ENCODE results near the gene MRPS35. TPM values are rescaled to one million over a fixed set of nuclear protein-coding genes. Genes with fewer than 3 reads are reported as not detected.

MRPS35 gene
- total and polyA plus RNA-seq, 2 experiments from 2014 or later = 67.4 to 88.1 TPM

GRCh38 chr12:27747111-27747820 is 36.6 kb downstream of the MRPS35 start:
- H3K4me2 ChIP-seq = no peak overlapping the region
- H3K4me3 ChIP-seq = no peak overlapping the region
- no peaks in the 10 kb centered on the region for H3K27me3 ChIP-seq
- 86% methylated on average over 3 of the region's 3 CpGs for WGBS (ENCODE audit: low lambda C conversion rate, missing lambda C conversion rate)
- H3K27ac ChIP-seq = peak overlapping the region; percentile 35
- H2AFZ ChIP-seq = no peak overlapping the region
- H3K36me3 ChIP-seq (replicated peaks; ENCODE audit: insufficient read depth, low read depth) = no peaks in the 10 kb centered on the region
- H3K79me2 ChIP-seq = no peaks in the 10 kb centered on the region
- H3K9me3 ChIP-seq (ENCODE audit: low read depth) = no peaks in the 10 kb centered on the region
- no peaks in the 10 kb centered on the region for H4K20me1 ChIP-seq (ENCODE audit: insufficient read depth, poor library complexity, severe bottlenecking)
- H3K9me2 ChIP-seq (replicated peaks; ENCODE audit: insufficient read depth) = no peaks in the 10 kb centered on the region
- DNase-seq (ENCODE audit: low spot score) = peak; percentile 7
- TF ChIP-seq EZH2 (IDR thresholded peaks at IDR 0.05; ENCODE audit: borderline replicate concordance) (no peak), EZH2phosphoT487 (IDR thresholded peaks at IDR 0.05; ENCODE audit: low read depth, severe bottlenecking, unreplicated experiment) (no peak), CTCF (IDR thresholded peaks at IDR 0.05; ENCODE audit: poor library complexity) (no peak)
- H3K4me1 ChIP-seq (ENCODE audit: insufficient read depth) = no peaks in the 10 kb centered on the region

GRCh38 chr12:27751386-27752047 is 40.9 kb downstream of the MRPS35 start:
- Histone ChIP-seq H3K79me2 (no peaks in the 10 kb centered on the region), H3K4me3 (no peak overlapping the region), H3K36me3 (replicated peaks; ENCODE audit: insufficient read depth, low read depth) (no peaks in the 10 kb centered on the region), H3K9me3 (ENCODE audit: low read depth) (no peaks in the 10 kb centered on the region), H2AFZ (no peak overlapping the region), H3K9me2 (replicated peaks; ENCODE audit: insufficient read depth) (no peaks in the 10 kb centered on the region), H4K20me1 (ENCODE audit: insufficient read depth, poor library complexity, severe bottlenecking) (no peaks in the 10 kb centered on the region), H3K27me3 (no peaks in the 10 kb centered on the region), H3K4me1 (ENCODE audit: insufficient read depth) (no peaks in the 10 kb centered on the region), H3K27ac (no peak overlapping the region), H3K4me2 (no peak overlapping the region)
- WGBS (ENCODE audit: low lambda C conversion rate, missing lambda C conversion rate) = 83% methylated on average over 15 of the region's 15 CpGs
- peak; percentile 30 for DNase-seq (ENCODE audit: low spot score)
- TF ChIP-seq CTCF (IDR thresholded peaks at IDR 0.05; ENCODE audit: poor library complexity) (no peak), EZH2phosphoT487 (IDR thresholded peaks at IDR 0.05; ENCODE audit: low read depth, severe bottlenecking, unreplicated experiment) (no peak), EZH2 (IDR thresholded peaks at IDR 0.05; ENCODE audit: borderline replicate concordance) (no peak)

GRCh38 chr12:27754795-27755194 is 44.2 kb downstream of the MRPS35 start:
- peak; percentile 17 for DNase-seq (ENCODE audit: low spot score)
- Histone ChIP-seq H3K4me2 (no peak overlapping the region), H3K27ac (no peak overlapping the region), H3K4me1 (ENCODE audit: insufficient read depth) (no peaks in the 10 kb centered on the region), H4K20me1 (ENCODE audit: insufficient read depth, poor library complexity, severe bottlenecking) (no peaks in the 10 kb centered on the region), H3K79me2 (no peaks in the 10 kb centered on the region), H3K9me3 (ENCODE audit: low read depth) (no peaks in the 10 kb centered on the region), H2AFZ (no peak overlapping the region), H3K36me3 (replicated peaks; ENCODE audit: insufficient read depth, low read depth) (no peaks in the 10 kb centered on the region), H3K4me3 (no peak overlapping the region), H3K9me2 (replicated peaks; ENCODE audit: insufficient read depth) (no peaks in the 10 kb centered on the region), H3K27me3 (no peaks in the 10 kb centered on the region)
- WGBS (ENCODE audit: low lambda C conversion rate, missing lambda C conversion rate) = 71% methylated on average over 3 of the region's 3 CpGs
- no peak for TF ChIP-seq CTCF (IDR thresholded peaks at IDR 0.05; ENCODE audit: poor library complexity)
- no peak for TF ChIP-seq EZH2phosphoT487 (IDR thresholded peaks at IDR 0.05; ENCODE audit: low read depth, severe bottlenecking, unreplicated experiment)
- TF ChIP-seq EZH2 (IDR thresholded peaks at IDR 0.05; ENCODE audit: borderline replicate concordance) = no peak

All from hepatocyte (in vitro differentiated cells).